Fibroblast of pulmonary artery (primary cell): ENCODE measurements around the gene PCARE.
A peak's percentile ranks its signal among the peaks of the same experiment; 100 is the strongest.

ENCODE experiments used
- DNase-seq: peaks from one replicate; pipeline ENCODE4 v3.0.0-alpha.2; 2010; ENCODE audit warnings: low read depth
- H3K4me3 ChIP-seq: replicated peaks from 2 replicates; pipeline ENCODE4 v1.5.1; 2011; ENCODE audit warnings: low read depth, mild to moderate bottlenecking, control low read depth, low read length, moderate library complexity
- CTCF ChIP-seq: IDR thresholded peaks from 2 replicates; pipeline ENCODE4 v1.5.1; 2011; ENCODE audit warnings: mild to moderate bottlenecking, control low read depth, low read length, inconsistent platforms; ENCODE audit errors: missing control alignments

PCARE gene

GRCh38 chr2:29070526-29070925 lies 3.8 kb downstream of the PCARE start:
- H3K4me3 ChIP-seq = no peak overlapping the region
- TF ChIP-seq CTCF = no peak
- DNase-seq = no peak

GRCh38 chr2:29068513-29068912 lies 5.8 kb downstream of the PCARE start:
- no peak for DNase-seq
- TF ChIP-seq CTCF = no peak
- H3K4me3 ChIP-seq = no peak overlapping the region

GRCh38 chr2:29066997-29067605 lies 7.2 kb downstream of the PCARE start:
- DNase-seq = no peak

GRCh38 chr2:29066271-29066860 lies 8.0 kb downstream of the PCARE start:
- no peak for TF ChIP-seq CTCF
- peak; percentile 58 for DNase-seq
- H3K4me3 ChIP-seq = no peak overlapping the region

More at GRCh38 chr2:29066997-29067605, 7.2 kb downstream of the PCARE start:
- H3K4me3 ChIP-seq = no peak overlapping the region
- TF ChIP-seq CTCF = no peak

- no peak for TF ChIP-seq CTCF
- DNase-seq = no peak
- H3K4me3 ChIP-seq = no peak overlapping the region
Observed at GRCh38 chr2:29065068-29065811, 9.1 kb downstream of the PCARE start.

- TF ChIP-seq CTCF = no peak
- no peak for DNase-seq
- no peak overlapping the region for H3K4me3 ChIP-seq
Observed at GRCh38 chr2:29064746-29065067, 9.6 kb downstream of the PCARE start.
